ENCODE results near the gene ASB7. TPM values are rescaled to one million over a fixed set of nuclear protein-coding genes. Genes with fewer than 3 reads are reported as not detected.

The ASB7 gene
- polyA plus RNA-seq, 3 donors, result 5.3 to 9.8 (median 7.6) TPM

- Histone ChIP-seq H3K27me3 (ENCODE audit: control insufficient read depth in 2 of 2, insufficient read depth in 2 of 2, low read length in 2 of 2) (no peaks in the 10 kb centered on the region), H3K4me2 (replicated peaks; ENCODE audit: extremely low read depth, low read length, poor library complexity, severe bottlenecking) (no peak overlapping the region), H2AFZ (ENCODE audit: insufficient read depth, low read depth, low read length, poor library complexity, severe bottlenecking) (no peak overlapping the region), H3K36me3 (replicated peaks in 1 of 2; ENCODE audit: control insufficient read depth in 1 of 2, insufficient read depth in 2 of 2, low read length in 2 of 2) (no peaks in the 10 kb centered on the region), H3K9ac (ENCODE audit: insufficient read depth, low read length, poor library complexity, severe bottlenecking) (no peak overlapping the region), H3K79me2 (ENCODE audit: insufficient read depth, low read length) (no peaks in the 10 kb centered on the region), H3K4me3 (replicated peaks in 1 of 3; ENCODE audit: low read depth in 2 of 3, low read length in 3 of 3) (no peak overlapping the region), H3K27ac (ENCODE audit: low read depth in 1 of 2, low read length in 2 of 2) (no peak overlapping the region), H3K9me3 (replicated peaks in 1 of 2; ENCODE audit: control insufficient read depth in 1 of 2, insufficient read depth in 1 of 2, low read length in 2 of 2) (no peaks in the 10 kb centered on the region), H4K20me1 (ENCODE audit: insufficient read depth, low read length) (no peaks in the 10 kb centered on the region), H3K4me1 (ENCODE audit: control insufficient read depth in 1 of 2, insufficient read depth in 2 of 2, low read length in 2 of 2) (no peaks in the 10 kb centered on the region)
- Mint-ChIP-seq H3K9me3 (no peaks in the 10 kb centered on the region), H3K4me3 (no peak overlapping the region), H3K4me1 (no peaks in the 10 kb centered on the region), H3K36me3 (no peaks in the 10 kb centered on the region), H3K27me3 (ENCODE audit: low read depth in 3 of 3) (peaks cover 9 to 15% (median 13%) of the 10 kb centered on the region in 3 donors), H3K27ac (no peak overlapping the region)
- TF ChIP-seq CTCF (IDR thresholded peaks at IDR 0.05), result no peak
- DNase-seq, result no peak
- intact Hi-C loops (cut with micrococcal nuclease), result no loop called here
- 91% methylated on average over 8 of the region's 10 CpGs for WGBS (ENCODE audit: insufficient coverage)
Measured at GRCh38 chr15:100661156-100661555, 58.8 kb downstream of the ASB7 start.

- Histone ChIP-seq H3K27me3 (ENCODE audit: control insufficient read depth in 2 of 2, insufficient read depth in 2 of 2, low read length in 2 of 2) (no peaks in the 10 kb centered on the region), H3K4me3 (replicated peaks in 1 of 3; ENCODE audit: low read depth in 2 of 3, low read length in 3 of 3) (no peak overlapping the region), H3K27ac (ENCODE audit: low read depth in 1 of 2, low read length in 2 of 2) (no peak overlapping the region), H4K20me1 (ENCODE audit: insufficient read depth, low read length) (no peaks in the 10 kb centered on the region), H3K4me1 (ENCODE audit: control insufficient read depth in 1 of 2, insufficient read depth in 2 of 2, low read length in 2 of 2) (no peaks in the 10 kb centered on the region), H3K4me2 (replicated peaks; ENCODE audit: extremely low read depth, low read length, poor library complexity, severe bottlenecking) (no peak overlapping the region), H3K79me2 (ENCODE audit: insufficient read depth, low read length) (no peaks in the 10 kb centered on the region), H2AFZ (ENCODE audit: insufficient read depth, low read depth, low read length, poor library complexity, severe bottlenecking) (no peak overlapping the region), H3K9me3 (replicated peaks in 1 of 2; ENCODE audit: control insufficient read depth in 1 of 2, insufficient read depth in 1 of 2, low read length in 2 of 2) (no peaks in the 10 kb centered on the region), H3K9ac (ENCODE audit: insufficient read depth, low read length, poor library complexity, severe bottlenecking) (no peak overlapping the region), H3K36me3 (replicated peaks in 1 of 2; ENCODE audit: control insufficient read depth in 1 of 2, insufficient read depth in 2 of 2, low read length in 2 of 2) (no peaks in the 10 kb centered on the region)
- intact Hi-C loops (cut with micrococcal nuclease), result no loop called here
- no peak for DNase-seq
- Mint-ChIP-seq H3K4me3 (no peak overlapping the region), H3K36me3 (no peaks in the 10 kb centered on the region), H3K27ac (no peak overlapping the region), H3K4me1 (no peaks in the 10 kb centered on the region), H3K9me3 (no peaks in the 10 kb centered on the region), H3K27me3 (ENCODE audit: low read depth in 3 of 3) (peaks cover 9 to 15% (median 13%) of the 10 kb centered on the region in 3 donors)
- TF ChIP-seq CTCF (IDR thresholded peaks at IDR 0.05), result no peak
- WGBS (ENCODE audit: insufficient coverage), result 93% methylated on average over 4 of the region's 13 CpGs
Measured at GRCh38 chr15:100663086-100663914, 60.9 kb downstream of the ASB7 start.

All from CD14-positive monocyte (primary cell).